Endodermal cell (in vitro differentiated cells): Measurements from ENCODE around the gene SPRYD3. TPM values are rescaled to one million over a fixed set of nuclear protein-coding genes. Genes with fewer than 3 reads are reported as not detected.
A peak's percentile ranks its signal among the peaks of the same experiment; 100 is the strongest.

Source experiments
- DNase-seq: peaks from one replicate; pipeline ENCODE4 v3.0.0-alpha.2; 2017
- H3K27ac ChIP-seq: 2 replicates; pipeline ENCODE4 v1.5.1; 2013; ENCODE audit warnings: mild to moderate bottlenecking, low read depth, low read length, moderate library complexity
- H3K27me3 ChIP-seq: 2 replicates; pipeline ENCODE4 v1.6.1; 2013; ENCODE audit warnings: mild to moderate bottlenecking, low read length, moderate library complexity; ENCODE audit not compliant: insufficient read depth, control insufficient read depth, poor library complexity, severe bottlenecking
- H3K36me3 ChIP-seq: 2 replicates; pipeline ENCODE4 v1.7.0; 2013; ENCODE audit warnings: mild to moderate bottlenecking, low read length, moderate library complexity; ENCODE audit not compliant: control insufficient read depth, insufficient read depth
- H3K4me1 ChIP-seq: one replicate; pipeline ENCODE4 v1.7.0; 2013; ENCODE audit warnings: low read length; ENCODE audit not compliant: control insufficient read depth, insufficient read depth
- H3K4me3 ChIP-seq: 2 replicates; pipeline ENCODE4 v1.5.1; 2013; ENCODE audit warnings: mild to moderate bottlenecking, low read length, moderate library complexity
- H3K9ac ChIP-seq: 2 replicates; pipeline ENCODE4 v1.6.1; 2013; ENCODE audit warnings: mild to moderate bottlenecking, low read length, moderate library complexity; ENCODE audit not compliant: poor library complexity, severe bottlenecking; ENCODE audit errors: extremely low read depth
- H3K9me3 ChIP-seq: 2 replicates; pipeline ENCODE4 v1.6.1; 2013; ENCODE audit warnings: mild to moderate bottlenecking, low read length, moderate library complexity; ENCODE audit not compliant: control insufficient read depth
- H3K27ac Mint-ChIP-seq: 2 replicates; pipeline ENCODE4 v1.8.0; 2020; ENCODE audit warnings: mixed read lengths
- H3K27me3 Mint-ChIP-seq: 2 replicates; pipeline ENCODE4 v1.8.0; 2021; ENCODE audit warnings: mild to moderate bottlenecking, mixed read lengths; ENCODE audit not compliant: insufficient read depth
- H3K36me3 Mint-ChIP-seq: 2 replicates; pipeline ENCODE4 v1.8.0; 2020; ENCODE audit warnings: low read depth, mixed read lengths
- H3K4me1 Mint-ChIP-seq: 2 replicates; pipeline ENCODE4 v1.8.0; 2020; ENCODE audit warnings: mixed read lengths
- H3K4me3 Mint-ChIP-seq: 2 replicates; pipeline ENCODE4 v1.8.0; 2020; ENCODE audit warnings: mild to moderate bottlenecking, moderate library complexity, mixed read lengths
- H3K9me3 Mint-ChIP-seq: 2 replicates; pipeline ENCODE4 v1.8.0; 2020; ENCODE audit warnings: mild to moderate bottlenecking, mixed read lengths
- CTCF ChIP-seq: fragments of 200-600 bp; sonication (generic); conservative IDR thresholded peaks from 2 replicates; pipeline ENCODE4 v1.5.0; 2021; ENCODE audit warnings: antibody characterized with exemption, mild to moderate bottlenecking
- WGBS, 2 experiments: methylation state at CpG; one replicate each; pipeline versions ENCODE4 v1.1.5 to v1.1.7; 2013; ENCODE audit warnings: missing lambda C conversion rate in 2 of 2, mixed read lengths in 1 of 2; ENCODE audit not compliant: insufficient coverage in 1 of 2, insufficient read length in 1 of 2; 5-methylcytosine and 5-hydroxymethylcytosine counted together
- total RNA-seq, 2 donors: library from RNA; stranded (reverse); fragmentation: NEBNext Ultra II Directional in 1 of 2; extraction: Animal tissue kit (Norgen Biotek cat#: 25700) in 1 of 2; gene quantifications; 2 replicates in 1 of 2; 3 replicates in 1 of 2; pipeline ENCODE4 v1.2.1, GENCODE V29; 2021

Gene SPRYD3
- total RNA-seq, 2 donors from 2014 or later: 13.0 to 18.4 TPM

GRCh38 chr12:53048033-53048779 is 31.0 kb downstream of the SPRYD3 start:
- Mint-ChIP-seq H3K4me3 (peak overlapping the region; percentile 44), H3K4me1 (peaks cover 53% of the 10 kb centered on the region), H3K27ac (peak overlapping the region; percentile 89), H3K27me3 (peaks cover 17% of the 10 kb centered on the region), H3K9me3 (no peaks in the 10 kb centered on the region), H3K36me3 (peaks cover 5% of the 10 kb centered on the region)
- peaks cover 39% of the 10 kb centered on the region for H3K4me1 ChIP-seq
- peak; percentile 23 for TF ChIP-seq CTCF
- 41 to 50% methylated on average over 1 to 10 of the region's 10 CpGs for WGBS, 2 experiments
- H3K27ac ChIP-seq: peak overlapping the region; percentile 62
- no peaks in the 10 kb centered on the region for H3K9me3 ChIP-seq
- H3K9ac ChIP-seq: no peak overlapping the region
- H3K27me3 ChIP-seq: no peaks in the 10 kb centered on the region
- DNase-seq: peak; percentile 93
- no peak overlapping the region for H3K4me3 ChIP-seq
- peaks cover 9% of the 10 kb centered on the region for H3K36me3 ChIP-seq

GRCh38 chr12:53047221-53048032 is 31.8 kb downstream of the SPRYD3 start:
- peaks cover 53% of the 10 kb centered on the region for H3K4me1 Mint-ChIP-seq

More at GRCh38 chr12:53047221-53048032, 31.8 kb downstream of the SPRYD3 start:
- H3K27me3 Mint-ChIP-seq: peaks cover 17% of the 10 kb centered on the region
- H3K36me3 Mint-ChIP-seq: peaks cover 5% of the 10 kb centered on the region
- no peaks in the 10 kb centered on the region for H3K9me3 Mint-ChIP-seq
- no peaks in the 10 kb centered on the region for H3K27me3 ChIP-seq
- peaks cover 9% of the 10 kb centered on the region for H3K36me3 ChIP-seq
- no peak overlapping the region for H3K4me3 ChIP-seq
- H3K9me3 ChIP-seq: no peaks in the 10 kb centered on the region
- no peak overlapping the region for H3K9ac ChIP-seq
- peak; percentile 95 for DNase-seq
- H3K27ac Mint-ChIP-seq: peak overlapping the region; percentile 89
- peaks cover 39% of the 10 kb centered on the region for H3K4me1 ChIP-seq
- WGBS, 2 experiments: 3 to 5% methylated on average over 31 to 87 of the region's 94 CpGs
- peak; percentile 41 for TF ChIP-seq CTCF
- peak overlapping the region; percentile 62 for H3K27ac ChIP-seq
- H3K4me3 Mint-ChIP-seq: peak overlapping the region; percentile 83
